ENCODE data around the gene MAN1C1.
"Not testable (repeated sequence)": the region's sequence is repeated elsewhere in the genome, so short reads cannot be mapped to it uniquely, and the experiment has no call there.

MAN1C1 gene

GRCh38 chr1:25732821-25733220 lies 116.2 kb downstream of the MAN1C1 start:
- no peak for DNase-seq

GRCh38 chr1:25733271-25733670 lies 116.7 kb downstream of the MAN1C1 start:
- no peak for DNase-seq

GRCh38 chr1:25734991-25735390 lies 118.4 kb downstream of the MAN1C1 start:
- DNase-seq = not testable (repeated sequence)

GRCh38 chr1:25735956-25736529 lies 119.5 kb downstream of the MAN1C1 start:
- DNase-seq = no peak

GRCh38 chr1:25737130-25737529 lies 120.5 kb downstream of the MAN1C1 start:
- DNase-seq = peak in 10 of 56 donors; percentile 3 to 47 (median 10)

GRCh38 chr1:25738499-25738898 lies 121.9 kb downstream of the MAN1C1 start:
- no peak for DNase-seq

- DNase-seq = no peak
Measured at GRCh38 chr1:25739341-25739740, 122.8 kb downstream of the MAN1C1 start.

GRCh38 chr1:25740071-25740470 lies 123.5 kb downstream of the MAN1C1 start:
- DNase-seq = no peak

- DNase-seq = no peak
Measured at GRCh38 chr1:25742316-25742715, 125.7 kb downstream of the MAN1C1 start.

GRCh38 chr1:25743164-25744139 lies 126.9 kb downstream of the MAN1C1 start:
- DNase-seq = peak in 53 of 56 donors; percentile 10 to 76 (median 50)

- DNase-seq = peak in 42 of 56 donors; percentile 2 to 67 (median 31)
Measured at GRCh38 chr1:25744140-25744581, 127.6 kb downstream of the MAN1C1 start.

- no peak for DNase-seq
Measured at GRCh38 chr1:25744636-25745425, 128.2 kb downstream of the MAN1C1 start.

- DNase-seq = no peak
Measured at GRCh38 chr1:25746299-25747045, 129.9 kb downstream of the MAN1C1 start.

- DNase-seq = no peak
Measured at GRCh38 chr1:25747046-25747719, 130.6 kb downstream of the MAN1C1 start.

- peak in 1 of 56 donors; percentile 27 for DNase-seq
Measured at GRCh38 chr1:25748531-25749205, 132.1 kb downstream of the MAN1C1 start.

- DNase-seq = no peak
Measured at GRCh38 chr1:25750923-25751605, 134.5 kb downstream of the MAN1C1 start.

GRCh38 chr1:25754470-25755181 lies 138.0 kb downstream of the MAN1C1 start:
- no peak for DNase-seq

GRCh38 chr1:25755475-25756125 lies 139.0 kb downstream of the MAN1C1 start:
- no peak for DNase-seq
